ENCODE data around the gene ZNF275. TPM values are rescaled to one million over a fixed set of nuclear protein-coding genes. Genes with fewer than 3 reads are reported as not detected.
A peak's percentile ranks its signal among the peaks of the same experiment; 100 is the strongest.
"Not testable (repeated sequence)": the region's sequence is repeated elsewhere in the genome, so short reads cannot be mapped to it uniquely, and the experiment has no call there.

The ZNF275 gene
- total RNA-seq, 4 donors from 2014 or later = 1.0 to 4.7 (median 2.7) TPM

- H3K4me3 ChIP-seq (ENCODE audit: low read depth, poor library complexity, severe bottlenecking) = no peak overlapping the region
- DNase-seq (ENCODE audit: low spot score in 2 of 2) = no peak
- intact Hi-C loops (cut with DNase I; ENCODE audit: low total_unique reads) = no loop called here
- TF ChIP-seq CTCF (IDR thresholded peaks at IDR 0.05) (no peak), POLR2A (IDR thresholded peaks at IDR 0.05) (no peak)
- WGBS, 2 donors = 84 to 91% methylated on average over 3 of the region's 3 CpGs
These were observed 48.9 kb downstream of the ZNF275 start for GRCh38 chrX:153382563-153383482.

- no peak for TF ChIP-seq CTCF (IDR thresholded peaks at IDR 0.05)
- no peak for TF ChIP-seq POLR2A (IDR thresholded peaks at IDR 0.05)
- intact Hi-C loops (cut with DNase I; ENCODE audit: low total_unique reads) = no loop called here
- no peak overlapping the region for H3K4me3 ChIP-seq (ENCODE audit: low read depth, poor library complexity, severe bottlenecking)
- 88 to 97% methylated on average over 6 of the region's 6 CpGs for WGBS, 2 donors
- no peak for DNase-seq (ENCODE audit: low spot score in 2 of 2)
These were observed 50.4 kb downstream of the ZNF275 start for GRCh38 chrX:153384390-153384789.

GRCh38 chrX:153384973-153385372, 51.0 kb downstream of the ZNF275 start:
- 70 to 94% methylated on average over 2 of the region's 2 CpGs for WGBS, 2 donors
- intact Hi-C loops (cut with DNase I; ENCODE audit: low total_unique reads) = not testable (repeated sequence)

GRCh38 chrX:153386097-153386496, 52.1 kb downstream of the ZNF275 start:
- no peak for DNase-seq (ENCODE audit: low spot score in 2 of 2)
- H3K4me3 ChIP-seq (ENCODE audit: low read depth, poor library complexity, severe bottlenecking) = no peak overlapping the region
- intact Hi-C loops (cut with DNase I; ENCODE audit: low total_unique reads) = no loop called here
- WGBS, 2 donors = 69 to 74% methylated on average over 5 of the region's 5 CpGs
- TF ChIP-seq POLR2A (IDR thresholded peaks at IDR 0.05) (no peak), CTCF (IDR thresholded peaks at IDR 0.05) (no peak)

More at GRCh38 chrX:153384973-153385372, 51.0 kb downstream of the ZNF275 start:
- H3K4me3 ChIP-seq (ENCODE audit: low read depth, poor library complexity, severe bottlenecking); DNase-seq (ENCODE audit: low spot score in 2 of 2): not testable (repeated sequence)

- 64 to 70% methylated on average over 2 to 5 of the region's 5 CpGs for WGBS, 2 donors
- no peak overlapping the region for H3K4me3 ChIP-seq (ENCODE audit: low read depth, poor library complexity, severe bottlenecking)
- intact Hi-C loops (cut with DNase I; ENCODE audit: low total_unique reads) = no loop called here
- DNase-seq (ENCODE audit: low spot score in 2 of 2) = peak in 1 of 2 donors; percentile 73
- TF ChIP-seq POLR2A (IDR thresholded peaks at IDR 0.05) (no peak), CTCF (IDR thresholded peaks at IDR 0.05) (no peak)
These were observed 53.4 kb downstream of the ZNF275 start for GRCh38 chrX:153387345-153387744.

- peak in 1 of 2 donors; percentile 68 for DNase-seq (ENCODE audit: low spot score in 2 of 2)
- 86 to 98% methylated on average over 7 to 10 of the region's 10 CpGs for WGBS, 2 donors
These were observed 54.2 kb downstream of the ZNF275 start for GRCh38 chrX:153387987-153388721.

More at GRCh38 chrX:153387987-153388721, 54.2 kb downstream of the ZNF275 start:
- no peak for TF ChIP-seq POLR2A (IDR thresholded peaks at IDR 0.05)
- no peak for TF ChIP-seq CTCF (IDR thresholded peaks at IDR 0.05)
- H3K4me3 ChIP-seq (ENCODE audit: low read depth, poor library complexity, severe bottlenecking) = no peak overlapping the region
- intact Hi-C loops (cut with DNase I; ENCODE audit: low total_unique reads) = no loop called here

All from lower leg skin (tissue), 4 donors.